Measurements from ENCODE around the gene SORCS2. TPM values are rescaled to one million over a fixed set of nuclear protein-coding genes. Genes with fewer than 3 reads are reported as not detected.

Gene SORCS2
- total and polyA plus RNA-seq, 2 of the 8 experiments (the other 6 are each of a cell fraction or from before 2014, with no cell fraction given), result 0.36 to 1.8 TPM

- H3K23ac ChIP-seq (ENCODE audit: insufficient read length), result no peak overlapping the region
- FAIRE-seq, result no peak
- H3K4ac ChIP-seq (replicated peaks; ENCODE audit: insufficient read length, low read depth, low read length), result no peak overlapping the region
- no peak for DNase-seq (ENCODE audit: low read depth in 1 of 2, low spot score in 2 of 2)
- no peak overlapping the region for H3K4me2 ChIP-seq (ENCODE audit: insufficient read depth in 1 of 2, low read depth in 2 of 2, low read length in 2 of 2)
- WGBS, 2 experiments (ENCODE audit: extremely low coverage in 1 of 2, insufficient coverage in 1 of 2, insufficient read length in 1 of 2, insufficient replicate concordance in 2 of 2, low coverage in 1 of 2, low lambda C conversion rate in 2 of 2, missing lambda C conversion rate in 1 of 2), result 90% methylated on average over 1 of the region's 1 CpG; no CpG with 5 or more reads in 1 of the 2 experiments
- no peak overlapping the region for H2BK5ac ChIP-seq (ENCODE audit: low read depth, low read length)
- CTCF ChIA-PET (ENCODE audit: partially characterized antibody), result no interaction called here
- H2AFZ ChIP-seq (ENCODE audit: low read length), result no peak overlapping the region
- no peak overlapping the region for H2BK20ac ChIP-seq (ENCODE audit: low read length)
- H2AK5ac ChIP-seq (ENCODE audit: low read depth, low read length), result no peak overlapping the region
- no peak overlapping the region for H3K56ac ChIP-seq (replicated peaks; ENCODE audit: insufficient read length, low read depth, low read length)
- no peak overlapping the region for H2BK12ac ChIP-seq (ENCODE audit: low read depth, low read length)
- peaks cover 4% of the 10 kb centered on the region; the same call in 1 of the 2 replicates for H3K23me2 ChIP-seq (ENCODE audit: low read depth, low read length)
- no peaks in the 10 kb centered on the region for H3K79me1 ChIP-seq (ENCODE audit: low read depth, low read length)
- H3K36me3 ChIP-seq (ENCODE audit: control insufficient read depth in 2 of 4, insufficient read depth in 4 of 4, low read length in 3 of 4), result no peaks in the 10 kb centered on the region
- H3K4me3 ChIP-seq (ENCODE audit: extremely low read depth in 1 of 4, insufficient read depth in 2 of 4, low read depth in 3 of 4, low read length in 4 of 4), result no peak overlapping the region
- no peak overlapping the region for H3K9ac ChIP-seq (replicated peaks in 1 of 4; ENCODE audit: extremely low read depth in 1 of 4, low read depth in 3 of 4, low read length in 3 of 4)
- no peaks in the 10 kb centered on the region for H3K79me2 ChIP-seq (ENCODE audit: control insufficient read depth in 1 of 2, insufficient read depth in 2 of 2, low read length in 2 of 2)
- H3K14ac ChIP-seq (ENCODE audit: insufficient read length), result no peak overlapping the region
- H2BK15ac ChIP-seq (ENCODE audit: low read length), result no peak overlapping the region
- H4K5ac ChIP-seq (ENCODE audit: insufficient read length, low read depth, low read length), result no peak overlapping the region
- POLR2A ChIA-PET (ENCODE audit: partially characterized antibody), result no interaction called here
- no peaks in the 10 kb centered on the region for H4K20me1 ChIP-seq (replicated peaks in 1 of 2; ENCODE audit: control insufficient read depth in 1 of 2, insufficient read depth in 2 of 2, low read length in 2 of 2)
- no peaks in the 10 kb centered on the region for H3K4me1 ChIP-seq (replicated peaks in 1 of 4; ENCODE audit: control insufficient read depth in 3 of 4, insufficient read depth in 4 of 4, low read length in 3 of 4)
- H3K18ac ChIP-seq (ENCODE audit: extremely low read depth, low read length), result no peak overlapping the region
- H3K27me3 ChIP-seq (replicated peaks in 1 of 4; ENCODE audit: control insufficient read depth in 3 of 4, extremely low read depth in 1 of 4, insufficient read depth in 3 of 4, low read length in 3 of 4), result no peaks in the 10 kb centered on the region
- H3K27ac ChIP-seq (ENCODE audit: low read depth, low read length), result no peak overlapping the region
- no peak overlapping the region for H4K8ac ChIP-seq (ENCODE audit: extremely low read depth, insufficient read depth, low read length)
- H3K9me3 ChIP-seq (ENCODE audit: insufficient read depth in 2 of 2, low read depth in 1 of 2, low read length in 1 of 2), result no peaks in the 10 kb centered on the region
- H2BK120ac ChIP-seq (replicated peaks; ENCODE audit: low read depth, low read length), result no peak overlapping the region
- TF ChIP-seq EZH2 (IDR thresholded peaks at IDR 0.05; ENCODE audit: low read depth, low read length, severe bottlenecking) (no peak), CEBPB (IDR thresholded peaks at IDR 0.05; ENCODE audit: low read depth, low read length) (no peak), NANOG (IDR thresholded peaks at IDR 0.05; ENCODE audit: insufficient read depth, low read depth, low read length, poor library complexity, severe bottlenecking) (no peak), SAP30 (IDR thresholded peaks at IDR 0.05; ENCODE audit: insufficient read depth, insufficient replicate concordance, low read length) (no peak), BACH1 (IDR thresholded peaks at IDR 0.05; ENCODE audit: low read length) (no peak), EGR1 (IDR thresholded peaks at IDR 0.05; ENCODE audit: borderline replicate concordance, low read depth, low read length) (no peak)
- no peak overlapping the region for H4K91ac ChIP-seq (replicated peaks; ENCODE audit: insufficient read length, low read length)
Measured at GRCh38 chr4:7179158-7179557, 13.2 kb upstream of the SORCS2 start.
